PC-9 (cell line): ENCODE measurements around the gene ARHGDIA. TPM values are rescaled to one million over a fixed set of nuclear protein-coding genes. Genes with fewer than 3 reads are reported as not detected.

ENCODE experiments used
- BruUV-seq: library from RNA; stranded (reverse); fragments of 400-500 nt; replicated peaks from 2 replicates; lab custom pipeline; 2021; lab: Mats Ljungman, UMichigan
- CTCF ChIA-PET: fragments of 300-600 bp; sonication (Branson Sonifier 250); formaldehyde crosslinking; loops from one replicate; lab custom pipeline; 2022; ENCODE audit warnings: antibody characterized with exemption; lab: Charles Lee
- POLR2A ChIA-PET: fragments of 300-600 bp; sonication (Branson Sonifier 250); formaldehyde crosslinking; loops from one replicate; lab custom pipeline; 2022; ENCODE audit warnings: antibody characterized with exemption; ENCODE audit not compliant: unreplicated experiment; lab: Charles Lee
- DNase-seq, 2 experiments: peaks; one replicate each; pipeline versions ENCODE4 v3.0.0 to v3.0.0-alpha.2; 2015 to 2022; ENCODE audit warnings: mixed read lengths in 1 of 2
- H2AFZ ChIP-seq: fragments of 200-600 bp; sonication (generic); 2 replicates; pipeline ENCODE4 v1.8.1; 2017; ENCODE audit warnings: antibody characterized with exemption
- H3F3A ChIP-seq: fragments of 200-600 bp; sonication (generic); 2 replicates; pipeline ENCODE4 v1.8.1; 2017; ENCODE audit warnings: antibody characterized with exemption, mild to moderate bottlenecking, low read depth; ENCODE audit not compliant: insufficient read depth
- H3K27ac ChIP-seq: fragments of 200-600 bp; sonication (generic); 2 replicates; pipeline ENCODE4 v1.6.1; 2016; ENCODE audit warnings: mixed run types
- H3K27me3 ChIP-seq: fragments of 200-600 bp; sonication (generic); 2 replicates; pipeline ENCODE4 v1.6.1; 2016; ENCODE audit warnings: low read depth, mixed run types; ENCODE audit not compliant: insufficient read depth
- H3K36me3 ChIP-seq: fragments of 200-600 bp; sonication (generic); 2 replicates; pipeline ENCODE4 v1.6.1; 2016; ENCODE audit warnings: low read depth, mixed run types
- H3K4me1 ChIP-seq: fragments of 200-600 bp; sonication (generic); replicated peaks from 2 replicates; pipeline ENCODE4 v1.6.1; 2016; ENCODE audit warnings: mixed run types; ENCODE audit not compliant: insufficient read depth
- H3K4me2 ChIP-seq: fragments of 200-600 bp; sonication (generic); 2 replicates; pipeline ENCODE4 v1.6.1; 2017; ENCODE audit warnings: mixed run types
- H3K4me3 ChIP-seq: fragments of 200-600 bp; sonication (generic); 2 replicates; pipeline ENCODE4 v1.6.1; 2016; ENCODE audit warnings: mixed run types
- H3K79me2 ChIP-seq: fragments of 200-600 bp; sonication (generic); 2 replicates; pipeline ENCODE4 v1.6.1; 2017; ENCODE audit warnings: low read depth, mixed run types
- H3K9me2 ChIP-seq: fragments of 200-600 bp; sonication (generic); 2 replicates; pipeline ENCODE4 v1.8.1; 2017; ENCODE audit warnings: mild to moderate bottlenecking; ENCODE audit not compliant: insufficient read depth
- H3K9me3 ChIP-seq: fragments of 200-600 bp; sonication (generic); 2 replicates; pipeline ENCODE4 v1.8.1; 2016; ENCODE audit warnings: low read depth; ENCODE audit not compliant: insufficient read depth
- H4K20me1 ChIP-seq: fragments of 200-600 bp; sonication (generic); 2 replicates; pipeline ENCODE4 v1.8.1; 2017; ENCODE audit not compliant: insufficient read depth
- CTCF ChIP-seq: fragments of 200-600 bp; sonication (generic); conservative IDR thresholded peaks from 2 replicates; pipeline ENCODE4 v1.6.1; 2017; ENCODE audit warnings: mixed run types, antibody characterized with exemption, mild to moderate bottlenecking, moderate library complexity
- EZH2 ChIP-seq: fragments of 200-600 bp; sonication (generic); IDR thresholded peaks from 2 replicates; pipeline ENCODE4 v1.8.0; 2017; ENCODE audit warnings: antibody characterized with exemption, low read depth
- intact Hi-C: fragments of 100-400 bp; cut with micrococcal nuclease; formaldehyde crosslinking; loops from one replicate; pipeline ENCODE4 v1.10.0; 2022; ENCODE audit not compliant: unreplicated experiment
- total RNA-seq: library from RNA; stranded (reverse); gene quantifications from 2 replicates; pipeline ENCODE4 v1.2.3, GENCODE V29; 2021

The ARHGDIA gene
- total RNA-seq, 1 experiment from 2014 or later: 309 TPM

- Histone ChIP-seq H3K9me2 (no peaks in the 10 kb centered on the region), H4K20me1 (no peaks in the 10 kb centered on the region), H3K27me3 (no peaks in the 10 kb centered on the region), H3K4me3 (no peak overlapping the region), H3K27ac (no peak overlapping the region), H3K4me2 (no peak overlapping the region), H3K36me3 (no peaks in the 10 kb centered on the region), H3F3A (no peaks in the 10 kb centered on the region; the same call in 1 of the 2 replicates), H3K79me2 (peaks cover 6% of the 10 kb centered on the region), H2AFZ (no peak overlapping the region), H3K9me3 (no peaks in the 10 kb centered on the region), H3K4me1 (no peaks in the 10 kb centered on the region)
- BruUV-seq: no TSS peak
- intact Hi-C loops: no loop called here
- POLR2A ChIA-PET: no interaction called here
- no peak for DNase-seq
- CTCF ChIA-PET: no interaction called here
- TF ChIP-seq EZH2: no peak
- no peak for TF ChIP-seq CTCF
These were observed 41.3 kb downstream of the ARHGDIA start for GRCh38 chr17:81829858-81830257.

DNA sequence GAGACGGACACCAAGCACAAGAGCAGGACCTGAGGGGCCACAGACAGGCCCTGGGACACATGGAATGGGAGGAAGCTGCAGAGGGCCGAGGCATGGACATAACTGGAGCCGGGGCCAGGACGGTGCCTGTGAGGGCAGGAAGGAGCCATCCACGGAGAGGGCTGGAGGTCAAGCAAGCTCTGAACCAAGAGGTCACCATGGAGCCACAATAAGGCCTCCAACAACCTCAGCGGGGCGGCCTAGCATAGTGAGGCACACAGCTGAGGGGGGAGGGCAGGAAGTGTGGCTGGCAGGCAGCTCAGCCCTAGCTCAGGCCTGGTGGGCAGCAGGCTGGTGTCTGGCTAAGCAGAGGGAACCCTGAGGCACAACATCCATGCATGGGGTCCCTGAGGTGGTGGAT is 42.5 kb downstream of the ARHGDIA start:
- CTCF ChIA-PET: no interaction called here
- H3K9me2 ChIP-seq: no peaks in the 10 kb centered on the region
- H3K27ac ChIP-seq: no peak overlapping the region
- no peaks in the 10 kb centered on the region for H3K27me3 ChIP-seq
- POLR2A ChIA-PET: no interaction called here
- H4K20me1 ChIP-seq: no peaks in the 10 kb centered on the region
- no peaks in the 10 kb centered on the region for H3K9me3 ChIP-seq
- H3K36me3 ChIP-seq: no peaks in the 10 kb centered on the region
- intact Hi-C loops: no loop called here
- H3K4me1 ChIP-seq: no peaks in the 10 kb centered on the region
- H3K4me3 ChIP-seq: no peak overlapping the region
- H3F3A ChIP-seq: no peaks in the 10 kb centered on the region; the same call in 1 of the 2 replicates
- H3K4me2 ChIP-seq: no peak overlapping the region
- H2AFZ ChIP-seq: no peak overlapping the region
- BruUV-seq: no TSS peak
- TF ChIP-seq CTCF (no peak), EZH2 (no peak)
- no peak for DNase-seq
- no peaks in the 10 kb centered on the region; the same call in 1 of the 2 replicates for H3K79me2 ChIP-seq

- Histone ChIP-seq H3K27ac (no peak overlapping the region), H3K79me2 (no peaks in the 10 kb centered on the region), H3K4me3 (no peak overlapping the region), H3K4me1 (no peaks in the 10 kb centered on the region), H3K9me2 (no peaks in the 10 kb centered on the region), H3F3A (no peaks in the 10 kb centered on the region; the same call in 1 of the 2 replicates), H3K36me3 (no peaks in the 10 kb centered on the region), H3K27me3 (no peaks in the 10 kb centered on the region), H4K20me1 (no peaks in the 10 kb centered on the region), H2AFZ (no peak overlapping the region), H3K9me3 (no peaks in the 10 kb centered on the region), H3K4me2 (no peak overlapping the region)
- ChIA-PET POLR2A (no interaction called here), CTCF (interaction anchor here (0.8 kb wide), 1 partner anchor 575 kb away, joined by 3 read pairs; no protein-coding TSS in a partner anchor)
- TF ChIP-seq CTCF: no peak
- no peak for TF ChIP-seq EZH2
- intact Hi-C loops: no loop called here
- BruUV-seq: no TSS peak
- DNase-seq: no peak
These were observed 45.2 kb downstream of the ARHGDIA start for GRCh38 chr17:81825841-81826466.
